Lower leg skin (tissue), 3 donors: Measurements from ENCODE around the gene CTDSP1.

Experiments
- POLR2A ChIP-seq, 2 donors: fragments of 450-650 bp; IDR thresholded peaks; one replicate each; pipeline ENCODE4 v1.6.1; 2016 to 2017; ENCODE audit warnings: antibody characterized with exemption in 2 of 2, mild to moderate bottlenecking in 1 of 2, moderate library complexity in 1 of 2
- TF ChIP-seq, protein P1 (sequence below), 3 donors: fragments of 450-650 bp; IDR thresholded peaks; one replicate each; pipeline ENCODE4 v1.5.1; 2016; ENCODE audit warnings: antibody characterized with exemption in 3 of 3, mild to moderate bottlenecking in 3 of 3, moderate library complexity in 2 of 3

DNA sequence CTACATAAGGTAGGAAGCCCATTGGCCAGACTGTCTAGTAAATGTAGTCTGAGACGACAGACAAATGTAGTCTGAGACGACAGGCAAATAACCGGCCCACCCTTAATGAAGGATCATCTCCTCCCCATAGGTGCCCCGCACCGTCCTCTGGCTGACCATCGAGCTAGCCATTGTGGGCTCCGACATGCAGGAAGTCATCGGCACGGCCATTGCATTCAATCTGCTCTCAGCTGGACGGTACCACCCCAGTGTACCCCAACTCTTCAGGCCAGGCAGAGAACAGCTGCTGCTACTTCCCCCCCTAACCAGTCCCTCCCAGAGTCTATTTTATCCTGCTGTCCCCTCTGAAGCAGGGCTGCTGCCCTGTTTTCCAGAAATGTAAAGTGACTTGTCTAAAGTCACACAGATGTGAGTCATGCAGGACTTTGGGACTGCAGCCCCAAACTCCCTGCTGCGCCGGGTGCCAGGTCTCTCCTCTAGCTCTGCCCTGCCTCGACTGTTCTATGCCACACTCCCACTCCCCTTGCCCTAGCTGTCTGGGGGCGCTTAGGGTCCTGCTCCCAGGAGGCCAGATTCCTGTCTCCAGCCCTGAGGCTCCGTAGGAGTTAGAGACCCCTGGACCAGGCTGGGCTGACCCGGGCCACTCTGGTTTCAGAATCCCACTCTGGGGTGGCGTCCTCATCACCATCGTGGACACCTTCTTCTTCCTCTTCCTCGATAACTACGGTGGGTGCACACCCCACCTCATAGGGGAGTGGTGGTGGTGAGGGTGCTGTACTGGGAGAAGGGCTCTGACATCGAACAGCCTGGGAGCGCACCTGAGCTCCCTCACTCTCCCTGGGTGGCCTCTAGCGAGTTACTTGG is 12.9 kb upstream of the CTDSP1 start:
- TF ChIP-seq, protein P1, sequence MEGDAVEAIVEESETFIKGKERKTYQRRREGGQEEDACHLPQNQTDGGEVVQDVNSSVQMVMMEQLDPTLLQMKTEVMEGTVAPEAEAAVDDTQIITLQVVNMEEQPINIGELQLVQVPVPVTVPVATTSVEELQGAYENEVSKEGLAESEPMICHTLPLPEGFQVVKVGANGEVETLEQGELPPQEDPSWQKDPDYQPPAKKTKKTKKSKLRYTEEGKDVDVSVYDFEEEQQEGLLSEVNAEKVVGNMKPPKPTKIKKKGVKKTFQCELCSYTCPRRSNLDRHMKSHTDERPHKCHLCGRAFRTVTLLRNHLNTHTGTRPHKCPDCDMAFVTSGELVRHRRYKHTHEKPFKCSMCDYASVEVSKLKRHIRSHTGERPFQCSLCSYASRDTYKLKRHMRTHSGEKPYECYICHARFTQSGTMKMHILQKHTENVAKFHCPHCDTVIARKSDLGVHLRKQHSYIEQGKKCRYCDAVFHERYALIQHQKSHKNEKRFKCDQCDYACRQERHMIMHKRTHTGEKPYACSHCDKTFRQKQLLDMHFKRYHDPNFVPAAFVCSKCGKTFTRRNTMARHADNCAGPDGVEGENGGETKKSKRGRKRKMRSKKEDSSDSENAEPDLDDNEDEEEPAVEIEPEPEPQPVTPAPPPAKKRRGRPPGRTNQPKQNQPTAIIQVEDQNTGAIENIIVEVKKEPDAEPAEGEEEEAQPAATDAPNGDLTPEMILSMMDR (IDR thresholded peaks at IDR 0.05) = no peak
- no peak for TF ChIP-seq POLR2A (IDR thresholded peaks at IDR 0.05)
